HG03469 (cell line): ENCODE results near the gene RBM20.
A peak's percentile ranks its signal among the peaks of the same experiment; 100 is the strongest.
"Not testable (repeated sequence)": the region's sequence is repeated elsewhere in the genome, so short reads cannot be mapped to it uniquely, and the experiment has no call there.

Experiments used
- ATAC-seq: cut with Tn5 transposase; IDR thresholded peaks from one replicate; pipeline ENCODE4 v1.9.1; 2021; ENCODE audit warnings: mild to moderate bottlenecking, moderate library complexity, moderate number of reproducible peaks; ENCODE audit not compliant: unreplicated experiment

RBM20 gene

DNA sequence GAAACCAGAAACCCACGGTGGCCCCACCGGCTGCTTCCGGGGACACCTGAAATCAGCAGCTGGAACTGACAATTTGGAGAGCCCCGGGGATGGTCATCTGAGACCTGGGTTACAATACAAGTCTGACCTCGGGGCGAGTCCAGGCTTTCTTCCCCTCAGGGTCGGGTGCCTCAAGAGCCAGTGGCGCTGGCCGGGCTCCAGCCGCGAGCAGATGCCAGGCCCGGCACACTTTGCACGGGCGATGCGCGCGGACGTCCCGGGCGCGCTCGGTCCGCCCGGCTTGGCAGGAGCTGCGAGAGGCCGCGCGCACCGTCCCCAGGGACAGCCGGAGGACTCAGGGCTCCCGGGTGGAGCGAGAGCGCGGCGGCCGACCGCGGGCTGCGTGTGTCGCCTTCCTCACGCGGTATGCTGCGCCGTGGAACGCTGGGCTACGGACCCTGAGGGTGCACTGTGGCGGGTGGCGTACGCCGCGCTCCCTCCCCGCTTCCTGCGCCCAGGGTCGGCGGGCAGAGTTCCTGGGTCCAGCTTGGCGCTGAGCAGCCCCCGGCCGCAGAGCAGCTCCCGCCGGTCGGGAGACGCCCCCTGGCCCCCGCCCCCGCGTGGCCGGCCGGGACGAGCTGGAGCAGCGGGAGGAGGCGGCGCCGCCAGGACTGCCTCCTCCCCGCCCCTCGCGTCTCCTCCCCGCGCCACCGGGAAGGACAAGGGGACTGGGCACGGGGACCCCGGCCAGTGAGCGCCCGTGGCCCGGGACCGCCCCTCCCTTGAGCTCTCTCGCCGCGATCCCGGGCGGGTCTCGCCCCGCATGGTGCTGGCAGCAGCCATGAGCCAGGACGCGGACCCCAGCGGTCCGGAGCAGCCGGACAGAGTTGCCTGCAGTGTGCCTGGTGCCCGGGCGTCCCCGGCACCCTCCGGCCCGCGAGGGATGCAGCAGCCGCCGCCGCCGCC, at the start of gene RBM20:
Gene RBM20, plus strand, starts transcription at position 684 of the 945 bp plus-strand sequence. Its CDS starts 119 bp downstream, at position 803.
- no peak for ATAC-seq

DNA sequence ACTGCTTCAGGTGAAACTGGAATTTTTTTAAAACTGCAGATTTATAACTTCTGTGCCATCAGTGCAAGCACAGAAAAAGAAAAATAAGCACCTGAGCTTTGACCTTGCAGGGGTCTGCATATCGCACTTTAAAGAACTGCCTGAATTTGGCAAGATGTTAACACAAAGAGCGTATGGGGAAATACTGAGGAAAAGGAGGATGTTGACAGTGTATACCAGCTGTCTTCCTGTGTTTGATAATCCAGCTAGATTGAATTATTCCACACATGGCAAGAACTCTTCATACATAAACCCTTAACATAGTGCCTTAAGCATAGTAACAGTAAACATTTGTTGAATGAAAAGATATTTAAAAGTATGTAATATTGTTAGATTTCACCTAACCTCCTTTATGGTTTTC, 46.7 kb upstream of the RBM20 start:
- no peak for ATAC-seq

DNA sequence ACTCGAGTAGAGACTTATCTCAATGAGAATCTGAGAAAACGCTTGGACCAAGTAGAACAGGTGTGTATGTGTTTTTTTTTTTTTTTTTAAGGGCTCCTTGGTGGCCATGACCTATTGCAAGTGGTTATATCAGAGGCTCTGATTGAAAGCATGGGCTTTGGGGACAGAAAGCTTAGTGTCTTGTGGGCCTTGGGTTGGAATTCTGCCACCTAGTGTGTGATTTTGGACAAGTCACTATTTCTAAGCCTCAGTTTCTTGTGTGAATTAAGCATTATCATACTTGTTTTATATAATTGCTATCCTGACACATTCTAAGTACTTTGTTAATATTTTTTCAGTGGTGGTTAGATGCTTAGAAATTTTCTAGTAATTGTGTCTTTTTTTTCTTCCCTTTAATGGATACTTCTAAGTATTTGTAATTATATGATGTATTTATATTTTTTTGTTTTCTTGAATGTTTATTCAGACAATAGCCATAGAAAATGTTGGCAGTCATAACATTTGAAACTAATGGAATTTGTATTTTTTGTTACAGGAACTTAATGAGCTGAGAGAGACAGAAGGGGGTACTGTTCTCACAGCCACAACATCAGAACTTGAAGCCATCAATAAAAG, 43.5 kb upstream of the RBM20 start:
- ATAC-seq: no peak

DNA sequence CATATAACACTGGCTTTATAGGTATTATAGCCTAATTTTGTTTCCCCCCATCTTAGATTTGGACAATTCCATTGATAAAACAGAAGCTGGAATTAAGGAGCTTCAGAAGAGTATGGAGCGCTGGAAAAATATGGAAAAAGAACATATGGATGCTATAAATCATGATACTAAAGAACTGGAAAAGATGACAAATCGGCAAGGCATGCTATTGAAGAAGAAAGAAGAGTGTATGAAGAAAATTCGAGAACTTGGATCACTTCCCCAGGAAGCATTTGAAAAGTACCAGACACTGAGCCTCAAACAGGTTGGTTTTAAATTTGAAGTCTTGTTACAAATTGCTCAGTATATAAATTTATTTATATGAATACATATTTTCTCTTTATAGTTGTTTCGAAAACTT, 42.6 kb upstream of the RBM20 start:
- ATAC-seq: no peak

DNA sequence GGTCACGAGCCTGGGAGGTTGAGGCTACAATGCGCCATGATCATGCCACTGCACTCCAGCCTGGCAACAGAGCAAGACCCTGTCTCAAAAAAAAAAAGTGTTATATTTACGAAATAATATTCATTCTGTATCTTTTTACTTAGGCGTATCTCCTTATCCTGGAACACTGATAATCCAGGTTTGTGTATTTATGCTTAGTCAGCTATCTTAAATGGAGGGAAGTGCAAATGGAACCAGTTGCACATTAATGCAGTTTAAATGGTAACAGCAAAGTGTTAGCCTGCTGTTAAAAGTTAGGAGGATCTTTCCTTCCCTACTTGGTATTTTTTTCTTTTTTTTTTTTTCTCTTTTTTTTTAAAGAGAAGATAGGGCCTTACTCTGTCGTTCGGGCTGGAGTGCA, 36.0 kb upstream of the RBM20 start:
- ATAC-seq: no peak

DNA sequence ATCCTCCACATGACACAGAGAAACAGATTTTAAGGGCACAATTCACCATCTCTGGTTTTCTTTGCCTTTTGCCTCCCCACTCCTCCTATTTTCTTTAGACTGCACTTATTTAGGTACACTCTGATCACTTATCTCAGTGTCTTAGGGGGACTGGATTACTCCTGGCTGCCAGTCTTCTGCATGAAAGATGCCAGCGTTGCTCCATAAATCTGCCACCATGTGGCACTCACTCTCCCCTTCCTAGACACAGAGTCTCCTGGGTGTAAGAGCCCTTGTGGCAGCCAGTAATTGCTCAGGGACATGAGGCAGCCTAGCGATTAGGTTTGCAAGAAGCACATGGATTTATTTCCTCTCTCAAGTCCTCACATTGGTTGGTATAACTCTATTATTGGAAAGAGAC, 34.5 kb upstream of the RBM20 start:
- no peak for ATAC-seq

DNA sequence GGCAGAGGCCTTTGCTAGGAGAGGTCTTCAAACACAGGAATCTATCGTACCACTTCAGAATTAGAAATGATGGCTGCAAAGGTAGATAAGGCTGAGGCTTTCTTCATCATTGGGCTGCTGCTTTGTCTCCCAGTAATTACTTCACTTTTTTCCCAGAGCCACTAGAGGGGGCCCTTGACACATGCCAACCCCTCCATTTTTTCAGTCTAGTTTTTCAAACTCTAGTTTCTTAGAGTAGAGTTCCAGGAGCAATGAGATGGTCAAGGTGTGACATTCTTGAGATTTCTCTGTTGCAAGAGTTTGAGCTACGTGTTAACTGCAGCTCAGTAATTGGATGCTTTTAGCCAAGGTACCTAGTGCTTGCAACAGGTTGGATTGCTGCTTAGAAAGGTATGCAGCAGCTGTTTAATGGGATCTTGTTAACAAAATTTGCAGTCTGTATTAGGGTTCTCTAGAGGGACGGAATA, 33.8 kb upstream of the RBM20 start:
- no peak for ATAC-seq

DNA sequence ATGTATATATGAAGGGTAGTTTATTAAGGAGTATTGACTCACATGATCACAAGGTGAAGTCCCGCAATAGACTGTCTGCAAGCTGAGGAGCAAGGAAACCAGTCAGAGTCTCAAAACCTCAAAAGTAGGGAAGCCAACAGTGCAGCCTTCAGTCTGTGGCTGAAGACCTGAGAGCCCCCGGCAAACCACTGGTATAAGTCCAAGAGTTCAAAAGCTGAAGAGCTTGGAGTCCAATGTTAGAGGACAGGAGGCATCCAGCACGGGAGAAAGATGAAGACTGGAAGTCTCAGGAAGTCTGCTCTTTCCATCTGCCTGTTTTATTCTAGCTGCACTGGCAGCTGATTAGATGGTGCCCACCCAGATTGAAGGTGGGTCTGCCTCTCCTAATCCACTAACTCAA, 33.4 kb upstream of the RBM20 start:
- not testable (repeated sequence) for ATAC-seq

DNA sequence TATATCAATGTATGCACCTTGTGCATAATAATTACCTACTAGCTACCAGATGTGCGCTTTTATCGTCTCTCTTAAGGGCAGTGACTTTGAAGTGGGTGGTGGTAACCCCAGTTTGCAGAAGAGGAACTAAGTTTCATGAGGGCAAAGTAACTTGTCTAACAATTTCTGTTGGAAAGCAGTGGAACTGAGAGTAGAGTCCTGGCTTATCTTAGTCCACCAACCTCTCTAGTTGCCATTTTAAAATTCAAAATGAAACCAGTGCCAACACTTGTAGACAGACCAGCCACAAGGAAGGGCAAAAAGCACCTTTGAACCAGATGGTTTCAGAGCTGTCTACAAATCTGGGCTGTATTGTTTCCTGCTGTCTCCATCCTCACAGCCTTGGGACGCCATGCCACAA, 32.0 kb upstream of the RBM20 start:
- ATAC-seq: peak; percentile 27

DNA sequence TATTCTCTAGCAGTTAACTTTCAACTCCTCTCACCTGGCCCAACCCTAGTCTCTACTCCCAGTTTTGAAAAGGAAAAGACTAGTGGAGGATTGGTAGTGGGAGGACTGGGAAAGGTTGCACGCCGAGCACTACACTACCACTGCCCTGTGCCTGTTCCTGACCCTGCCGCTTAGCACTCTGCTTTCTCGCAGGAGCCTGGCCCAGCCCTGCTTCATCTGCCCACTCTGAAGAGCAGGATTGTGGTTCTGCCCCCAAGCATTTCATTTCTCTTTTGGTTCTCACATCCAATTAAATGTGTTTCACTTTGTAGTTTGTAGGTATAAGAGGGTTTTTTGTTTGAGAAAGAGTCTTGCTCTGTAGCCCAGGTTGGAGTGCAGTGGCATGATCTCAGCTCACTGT, 31.5 kb upstream of the RBM20 start:
- no peak for ATAC-seq

DNA sequence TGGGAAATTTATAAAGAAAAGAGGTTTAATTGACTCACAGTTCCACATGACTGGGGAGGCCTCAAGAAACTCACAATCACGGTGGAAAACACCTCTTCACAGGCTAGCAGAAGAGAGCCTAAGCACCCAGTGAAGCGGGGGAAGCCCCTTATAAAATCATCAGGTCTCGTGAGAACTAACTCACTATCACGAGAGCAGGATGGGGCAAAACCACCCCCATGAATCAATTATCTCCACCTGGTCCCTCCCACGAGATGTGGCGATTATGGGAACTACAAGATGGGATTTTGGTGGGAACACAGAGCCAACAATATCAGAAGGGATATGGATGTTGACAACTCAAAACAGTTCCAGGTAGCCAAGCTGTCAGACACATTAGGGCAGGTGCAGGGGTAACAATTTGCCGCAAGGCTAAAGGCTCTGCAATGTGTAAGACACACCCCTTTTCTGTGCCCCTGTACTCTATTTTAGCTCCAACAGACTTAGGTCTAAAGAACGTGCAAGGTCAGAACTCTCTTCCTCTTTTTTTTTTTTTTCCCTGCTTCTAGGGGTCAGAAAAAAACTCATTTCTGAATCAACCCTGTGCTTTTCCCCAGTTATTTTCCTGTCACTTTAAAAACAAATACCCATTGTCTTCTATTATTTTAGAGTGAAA, 30.7 kb upstream of the RBM20 start:
- ATAC-seq: no peak

DNA sequence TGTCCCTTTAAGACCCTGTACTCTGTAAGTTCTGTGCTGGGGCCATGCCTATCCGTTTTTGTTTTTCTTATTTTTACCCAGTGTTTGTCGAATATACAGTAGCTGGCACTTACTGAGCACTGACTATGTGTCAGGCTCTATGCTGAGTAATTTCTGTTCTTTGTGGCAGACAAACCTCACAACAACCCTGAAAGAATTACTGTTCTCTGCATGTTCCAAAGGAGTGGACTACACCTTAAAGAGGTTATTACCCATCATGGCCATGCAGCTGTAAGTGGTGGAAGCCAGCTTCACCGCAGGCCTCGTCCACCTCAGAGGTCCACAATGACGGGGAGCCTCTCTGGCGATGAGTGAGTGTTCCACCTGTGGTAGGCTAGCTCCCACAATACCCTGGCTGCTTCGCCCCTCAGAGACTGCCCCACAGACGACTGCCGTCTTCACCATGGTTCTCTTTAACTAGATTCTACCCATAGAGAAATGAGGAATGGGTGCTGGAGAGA, 30.1 kb upstream of the RBM20 start:
- peak; percentile 57 for ATAC-seq

DNA sequence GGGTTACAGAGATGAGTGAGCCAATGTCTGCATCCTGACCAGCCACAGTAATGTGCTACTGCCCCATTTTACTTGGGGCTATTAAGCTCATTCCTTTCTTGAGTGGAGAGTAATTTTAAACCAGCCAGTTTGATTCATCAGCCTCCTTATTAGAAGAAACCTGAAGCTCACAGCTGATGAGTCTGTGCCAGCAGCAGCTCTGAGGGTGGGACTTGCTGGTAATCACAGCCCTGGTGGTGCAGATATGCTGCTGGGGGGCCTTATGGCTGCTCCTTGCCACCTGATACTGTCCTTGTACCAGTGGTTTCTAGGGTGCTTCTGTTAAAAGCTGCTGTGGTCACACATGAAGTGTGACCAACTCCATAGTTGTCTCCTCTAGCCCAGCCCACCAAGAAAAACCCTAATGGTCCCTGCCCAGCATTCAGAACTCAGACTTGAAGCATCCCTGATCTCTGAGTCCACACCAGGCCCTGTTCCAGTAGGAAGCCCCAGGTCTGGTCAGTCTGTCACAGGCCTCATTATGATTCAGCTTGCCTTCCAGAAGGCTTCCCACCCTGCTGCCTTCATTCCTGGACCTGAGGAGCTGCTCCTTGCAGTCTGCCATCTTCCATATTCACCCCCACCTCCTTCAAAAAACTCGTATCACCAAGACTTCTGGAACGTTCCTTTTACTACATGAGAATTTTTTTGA, 28.9 kb upstream of the RBM20 start:
- no peak for ATAC-seq

DNA sequence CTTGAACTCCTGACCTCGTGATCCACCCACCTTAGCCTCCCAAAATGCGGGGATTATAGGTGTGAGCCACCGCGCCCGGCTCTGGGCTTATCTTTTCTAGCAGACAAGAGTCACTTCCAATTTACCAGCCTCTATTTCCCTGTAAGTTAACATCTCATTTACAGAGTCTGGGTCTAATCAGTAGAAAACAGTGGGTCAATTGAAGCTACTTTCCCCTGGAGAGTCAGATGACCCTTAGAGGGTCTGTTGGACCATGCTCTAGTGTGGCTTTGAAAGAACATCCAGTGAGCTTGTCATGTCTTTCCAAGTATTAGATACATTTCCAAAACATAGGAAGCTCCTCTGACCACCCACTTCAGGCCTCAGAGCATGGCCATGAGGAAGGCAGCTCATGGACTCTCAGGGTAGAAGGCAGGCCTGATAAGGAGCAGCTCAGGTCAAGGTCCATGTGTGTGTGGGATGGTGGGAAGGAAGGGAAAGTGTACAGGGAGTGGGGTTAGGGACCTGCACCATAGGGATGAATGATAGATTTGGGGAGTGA, 27.6 kb upstream of the RBM20 start:
- no peak for ATAC-seq

DNA sequence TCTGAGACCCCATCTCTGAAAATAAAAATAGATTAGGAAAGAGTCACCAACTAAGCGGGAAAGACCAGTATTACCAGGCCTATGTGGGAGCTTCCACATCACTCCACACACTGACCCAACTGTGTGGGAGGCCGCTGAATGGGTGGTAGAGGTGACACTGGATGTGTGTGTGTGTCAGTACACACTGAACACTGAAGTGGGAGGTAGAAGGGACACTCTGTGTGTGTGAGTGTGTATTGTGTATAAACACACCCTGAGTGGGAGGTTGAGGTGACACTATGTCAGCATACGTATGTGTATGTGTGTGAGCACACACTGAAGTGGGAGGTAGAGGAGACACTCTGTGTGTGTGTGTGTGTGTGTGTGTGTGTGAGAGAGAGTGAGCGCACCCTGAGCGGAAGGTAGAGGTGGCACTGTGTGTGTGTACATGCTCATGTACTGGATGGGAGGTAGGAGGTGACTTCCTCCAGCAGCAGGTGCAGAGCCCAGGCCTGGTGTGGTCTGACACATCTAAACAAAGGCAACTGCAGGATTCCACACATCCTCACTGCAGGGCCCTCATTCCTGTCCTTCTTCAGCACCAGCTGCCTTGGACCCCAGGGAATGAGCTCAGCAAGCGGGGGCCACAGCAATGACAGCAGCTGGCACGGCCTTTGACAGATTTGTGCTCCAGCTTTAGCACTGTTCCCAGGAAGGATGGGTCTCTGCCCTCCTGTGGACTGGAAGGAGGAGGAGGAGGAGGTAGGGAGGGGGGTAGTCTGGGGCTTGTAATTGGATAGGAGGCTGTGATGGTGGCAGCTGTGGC, 26.5 kb upstream of the RBM20 start:
- no peak for ATAC-seq

DNA sequence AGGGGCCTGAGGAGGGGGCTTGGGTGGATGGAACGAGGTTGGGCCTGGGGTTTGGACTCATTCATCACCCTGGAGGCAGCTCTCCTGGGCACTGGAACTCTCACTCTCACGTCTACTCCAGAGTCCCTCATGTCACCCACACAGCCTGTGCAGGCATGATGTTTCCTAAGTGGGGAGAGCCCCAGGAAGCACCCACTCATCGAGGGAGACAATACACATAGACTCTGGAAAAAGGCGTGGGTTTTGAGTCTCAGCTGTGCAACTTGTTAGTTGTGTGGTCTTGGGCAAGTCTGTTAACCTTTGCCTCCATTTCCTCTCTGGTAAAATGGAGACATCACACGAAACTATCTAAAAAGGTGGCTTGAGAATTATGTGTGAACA, 25.9 kb upstream of the RBM20 start:
- no peak for ATAC-seq

DNA sequence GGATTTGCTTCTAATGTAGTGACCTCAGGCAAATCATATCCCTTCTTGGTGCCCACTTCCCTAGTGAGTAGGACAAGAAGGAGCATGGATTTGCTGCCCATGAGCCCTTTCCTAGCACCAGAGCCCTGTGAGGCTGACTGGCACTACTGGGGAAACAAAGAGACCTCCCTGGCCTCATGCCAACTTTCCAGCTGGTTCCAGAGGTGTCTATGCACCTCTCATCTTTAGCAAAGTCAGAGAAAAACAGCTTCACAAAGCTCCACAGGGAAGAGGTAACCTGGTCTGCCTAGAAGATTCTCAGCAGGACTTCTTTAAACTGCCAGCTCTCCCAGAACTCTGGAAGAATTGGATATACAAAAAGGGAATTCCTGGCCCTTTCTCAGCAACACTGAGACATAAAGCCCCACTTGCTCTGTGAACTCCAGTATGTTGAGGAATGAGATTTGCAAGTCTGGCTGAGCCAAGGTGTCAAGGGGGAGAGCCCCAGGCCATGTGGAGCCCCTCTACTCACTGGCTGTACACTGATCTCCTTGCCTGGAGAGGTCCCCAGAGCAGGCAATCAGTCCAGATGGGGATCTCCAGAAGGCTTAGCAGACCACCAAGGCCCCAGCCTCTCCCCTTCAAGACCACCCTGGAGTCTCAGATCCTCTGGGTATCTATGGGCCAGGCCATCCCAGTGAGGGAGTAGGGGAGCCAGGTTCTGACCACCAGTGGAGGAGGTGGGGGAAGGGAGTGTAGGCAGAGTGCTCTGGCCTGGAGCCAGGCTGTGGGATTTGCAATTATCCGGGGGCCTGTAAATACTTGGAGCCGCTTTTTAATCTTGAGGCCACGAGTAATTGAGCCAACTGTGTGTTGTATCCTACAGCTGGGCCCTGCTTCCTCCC, 24.4 kb upstream of the RBM20 start:
- no peak for ATAC-seq

DNA sequence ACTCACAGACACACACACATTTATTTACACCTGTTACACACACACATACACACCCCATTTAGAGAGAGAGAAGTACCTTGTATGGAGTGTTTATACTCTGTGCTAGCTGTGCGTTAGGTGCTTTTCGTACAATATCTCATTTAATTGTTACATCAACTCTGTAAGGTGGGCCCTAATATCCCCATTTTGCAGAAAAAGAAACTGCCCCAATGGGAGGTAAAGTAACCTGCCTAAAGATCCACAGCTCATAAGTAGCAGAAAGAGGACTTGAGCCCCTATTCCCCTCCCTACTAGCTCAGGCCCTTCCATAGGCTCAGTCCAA, 23.8 kb upstream of the RBM20 start:
- ATAC-seq: no peak

DNA sequence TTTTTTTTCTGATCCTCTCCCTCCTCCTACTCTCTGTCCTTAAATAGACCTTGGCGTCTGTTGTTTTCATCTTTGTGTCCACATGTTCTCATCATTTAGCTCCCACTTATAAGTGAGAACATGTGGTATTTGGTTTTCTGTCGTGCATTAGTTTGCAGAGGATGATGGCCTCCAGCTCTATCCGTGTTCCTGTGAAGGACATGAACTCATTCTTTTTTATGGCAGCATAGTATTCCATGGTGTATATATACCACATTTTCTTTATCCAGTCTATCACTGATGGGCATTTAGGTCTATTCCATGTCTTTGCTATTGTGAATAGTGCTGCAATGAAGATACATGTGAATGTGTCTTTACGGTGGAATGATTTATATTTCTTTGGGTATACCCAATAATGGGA, 20.8 kb upstream of the RBM20 start:
- not testable (repeated sequence) for ATAC-seq
